ENCODE results near the gene ST6GAL1. TPM values are rescaled to one million over a fixed set of nuclear protein-coding genes. Genes with fewer than 3 reads are reported as not detected.

ST6GAL1 gene
- total and polyA plus RNA-seq, 2 of the 13 experiments (the other 11 are each of a cell fraction or from before 2014, with no cell fraction given) = 79.9 to 164 TPM

DNA sequence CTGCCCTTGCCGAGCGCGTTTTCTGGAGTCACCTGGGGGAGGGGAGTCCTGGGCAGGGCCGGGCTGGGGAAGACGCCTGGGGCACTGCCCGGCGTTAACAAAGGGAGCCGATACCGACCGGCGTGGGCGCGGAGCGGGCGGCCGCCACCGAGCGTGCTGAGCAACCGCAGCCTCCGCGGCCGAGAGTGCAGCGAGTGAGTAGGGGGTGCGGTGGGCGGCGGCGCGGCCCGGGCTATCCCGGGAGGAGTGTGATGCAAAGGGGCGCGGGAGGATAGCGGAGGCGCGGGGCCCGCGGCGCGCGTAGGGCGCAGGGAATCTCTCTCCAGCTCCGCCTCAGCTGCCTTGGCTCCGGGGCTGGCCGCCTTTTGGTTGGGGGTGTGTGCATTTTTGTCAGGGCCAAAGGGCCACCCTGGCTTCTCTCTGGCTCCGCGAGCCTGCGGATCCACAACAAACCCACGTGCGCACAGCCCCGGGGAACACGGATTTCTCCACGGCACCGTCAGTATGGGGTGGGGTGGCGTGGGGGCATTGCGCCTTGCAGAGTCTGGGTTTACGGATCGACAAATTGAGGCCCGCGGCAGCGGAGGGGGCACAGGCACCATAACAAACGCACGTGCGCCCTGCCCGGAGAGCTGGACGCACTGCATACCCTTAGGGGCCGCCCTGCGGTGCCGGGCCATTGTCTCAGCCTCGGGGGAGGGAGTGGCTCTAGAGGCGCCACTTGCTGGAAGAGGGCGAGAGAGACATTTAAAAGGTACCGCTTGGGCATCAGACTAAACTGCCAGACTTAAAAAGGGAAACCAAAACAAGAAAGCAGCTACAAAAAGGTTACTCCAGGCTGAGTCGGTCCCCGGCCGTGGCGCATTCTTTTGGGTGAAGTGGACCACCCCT, 560 bp downstream of the ST6GAL1 start (continued):
- TF ChIP-seq, protein P1, sequence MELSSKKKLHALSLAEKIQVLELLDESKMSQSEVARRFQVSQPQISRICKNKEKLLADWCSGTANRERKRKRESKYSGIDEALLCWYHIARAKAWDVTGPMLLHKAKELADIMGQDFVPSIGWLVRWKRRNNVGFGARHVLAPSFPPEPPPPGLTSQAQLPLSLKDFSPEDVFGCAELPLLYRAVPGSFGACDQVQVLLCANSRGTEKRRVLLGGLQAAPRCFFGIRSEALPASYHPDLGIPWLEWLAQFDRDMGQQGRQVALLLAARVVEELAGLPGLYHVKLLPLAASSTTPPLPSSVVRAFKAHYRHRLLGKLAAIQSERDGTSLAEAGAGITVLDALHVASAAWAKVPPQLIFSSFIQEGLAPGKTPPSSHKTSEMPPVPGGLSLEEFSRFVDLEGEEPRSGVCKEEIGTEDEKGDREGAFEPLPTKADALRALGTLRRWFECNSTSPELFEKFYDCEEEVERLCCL (CRISPR knock-in tag; IDR thresholded peaks at IDR 0.05; ENCODE audit: borderline replicate concordance) = no peak
- TF ChIP-seq TRIM24 (CRISPR knock-in tag; IDR thresholded peaks at IDR 0.05) (no peak), ZNF530 (CRISPR knock-in tag; IDR thresholded peaks at IDR 0.05; ENCODE audit: low read depth) (no peak), MBNL3 (CRISPR knock-in tag; conservative IDR thresholded peaks at IDR 0.05) (no peak), RBM22 (optimal IDR thresholded peaks at IDR 0.05; ENCODE audit: low read length) (no peak), ZNF75D (CRISPR knock-in tag; IDR thresholded peaks at IDR 0.05; ENCODE audit: borderline replicate concordance) (no peak), GABPA (IDR thresholded peaks at IDR 0.05; ENCODE audit: low read depth, low read length) (no peak), GABPA (CRISPR knock-in tag; IDR thresholded peaks at IDR 0.05; ENCODE audit: low read depth) (no peak), KLF15 (CRISPR knock-in tag; IDR thresholded peaks at IDR 0.05; ENCODE audit: borderline replicate concordance) (no peak), DMAP1 (CRISPR knock-in tag; IDR thresholded peaks at IDR 0.05) (peak; percentile 49), SOX13 (IDR thresholded peaks at IDR 0.05) (peak; percentile 66; the same call in 1 of the 2 replicates), SOX13 (CRISPR knock-in tag; conservative IDR thresholded peaks at IDR 0.05 in 1 of 2, IDR thresholded peaks at IDR 0.05 in 1 of 2) (peak in 1 of 2 experiments; percentile 86; a peak in 2 of 4 replicates), FOXP1 (IDR thresholded peaks at IDR 0.05) (no peak), FOXP1 (CRISPR knock-in tag; IDR thresholded peaks at IDR 0.05) (no peak), SP1 (IDR thresholded peaks at IDR 0.05) (no peak), SP1 (CRISPR knock-in tag; IDR thresholded peaks at IDR 0.05) (no peak), ARHGAP35 (CRISPR knock-in tag; IDR thresholded peaks at IDR 0.05; ENCODE audit: borderline replicate concordance) (no peak), TBX2 (CRISPR knock-in tag; IDR thresholded peaks at IDR 0.05; ENCODE audit: borderline replicate concordance) (no peak), TOPORS (CRISPR knock-in tag; IDR thresholded peaks at IDR 0.05) (no peak), ZNF451 (CRISPR knock-in tag; IDR thresholded peaks at IDR 0.05) (peak; percentile 34; the same call in 1 of the 2 replicates)
- TF ChIP-seq, protein P2, sequence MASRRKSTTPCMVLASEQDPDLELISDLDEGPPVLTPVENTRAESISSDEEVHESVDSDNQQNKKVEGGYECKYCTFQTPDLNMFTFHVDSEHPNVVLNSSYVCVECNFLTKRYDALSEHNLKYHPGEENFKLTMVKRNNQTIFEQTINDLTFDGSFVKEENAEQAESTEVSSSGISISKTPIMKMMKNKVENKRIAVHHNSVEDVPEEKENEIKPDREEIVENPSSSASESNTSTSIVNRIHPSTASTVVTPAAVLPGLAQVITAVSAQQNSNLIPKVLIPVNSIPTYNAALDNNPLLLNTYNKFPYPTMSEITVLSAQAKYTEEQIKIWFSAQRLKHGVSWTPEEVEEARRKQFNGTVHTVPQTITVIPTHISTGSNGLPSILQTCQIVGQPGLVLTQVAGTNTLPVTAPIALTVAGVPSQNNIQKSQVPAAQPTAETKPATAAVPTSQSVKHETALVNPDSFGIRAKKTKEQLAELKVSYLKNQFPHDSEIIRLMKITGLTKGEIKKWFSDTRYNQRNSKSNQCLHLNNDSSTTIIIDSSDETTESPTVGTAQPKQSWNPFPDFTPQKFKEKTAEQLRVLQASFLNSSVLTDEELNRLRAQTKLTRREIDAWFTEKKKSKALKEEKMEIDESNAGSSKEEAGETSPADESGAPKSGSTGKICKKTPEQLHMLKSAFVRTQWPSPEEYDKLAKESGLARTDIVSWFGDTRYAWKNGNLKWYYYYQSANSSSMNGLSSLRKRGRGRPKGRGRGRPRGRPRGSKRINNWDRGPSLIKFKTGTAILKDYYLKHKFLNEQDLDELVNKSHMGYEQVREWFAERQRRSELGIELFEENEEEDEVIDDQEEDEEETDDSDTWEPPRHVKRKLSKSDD (CRISPR knock-in tag; IDR thresholded peaks at IDR 0.05; ENCODE audit: low read depth) = no peak
- TF ChIP-seq, protein P3, sequence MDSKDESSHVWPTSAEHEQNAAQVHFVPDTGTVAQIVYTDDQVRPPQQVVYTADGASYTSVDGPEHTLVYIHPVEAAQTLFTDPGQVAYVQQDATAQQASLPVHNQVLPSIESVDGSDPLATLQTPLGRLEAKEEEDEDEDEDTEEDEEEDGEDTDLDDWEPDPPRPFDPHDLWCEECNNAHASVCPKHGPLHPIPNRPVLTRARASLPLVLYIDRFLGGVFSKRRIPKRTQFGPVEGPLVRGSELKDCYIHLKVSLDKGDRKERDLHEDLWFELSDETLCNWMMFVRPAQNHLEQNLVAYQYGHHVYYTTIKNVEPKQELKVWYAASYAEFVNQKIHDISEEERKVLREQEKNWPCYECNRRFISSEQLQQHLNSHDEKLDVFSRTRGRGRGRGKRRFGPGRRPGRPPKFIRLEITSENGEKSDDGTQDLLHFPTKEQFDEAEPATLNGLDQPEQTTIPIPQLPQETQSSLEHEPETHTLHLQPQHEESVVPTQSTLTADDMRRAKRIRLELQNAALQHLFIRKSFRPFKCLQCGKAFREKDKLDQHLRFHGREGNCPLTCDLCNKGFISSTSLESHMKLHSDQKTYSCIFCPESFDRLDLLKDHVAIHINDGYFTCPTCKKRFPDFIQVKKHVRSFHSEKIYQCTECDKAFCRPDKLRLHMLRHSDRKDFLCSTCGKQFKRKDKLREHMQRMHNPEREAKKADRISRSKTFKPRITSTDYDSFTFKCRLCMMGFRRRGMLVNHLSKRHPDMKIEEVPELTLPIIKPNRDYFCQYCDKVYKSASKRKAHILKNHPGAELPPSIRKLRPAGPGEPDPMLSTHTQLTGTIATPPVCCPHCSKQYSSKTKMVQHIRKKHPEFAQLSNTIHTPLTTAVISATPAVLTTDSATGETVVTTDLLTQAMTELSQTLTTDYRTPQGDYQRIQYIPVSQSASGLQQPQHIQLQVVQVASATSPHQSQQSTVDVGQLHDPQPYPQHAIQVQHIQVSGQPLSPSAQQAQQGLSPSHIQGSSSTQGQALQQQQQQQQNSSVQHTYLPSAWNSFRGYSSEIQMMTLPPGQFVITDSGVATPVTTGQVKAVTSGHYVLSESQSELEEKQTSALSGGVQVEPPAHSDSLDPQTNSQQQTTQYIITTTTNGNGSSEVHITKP (CRISPR knock-in tag; IDR thresholded peaks at IDR 0.05; ENCODE audit: low read depth) = 0 out of 2 replicates have a peak, but pooled peaks have one; percentile 29

Data from HepG2 (cell line).